ENCODE data around the gene CHN2. TPM values are rescaled to one million over a fixed set of nuclear protein-coding genes. Genes with fewer than 3 reads are reported as not detected.

CHN2 gene
- total RNA-seq, 2 donors from 2014 or later, result 8.4 to 11.6 TPM

DNA sequence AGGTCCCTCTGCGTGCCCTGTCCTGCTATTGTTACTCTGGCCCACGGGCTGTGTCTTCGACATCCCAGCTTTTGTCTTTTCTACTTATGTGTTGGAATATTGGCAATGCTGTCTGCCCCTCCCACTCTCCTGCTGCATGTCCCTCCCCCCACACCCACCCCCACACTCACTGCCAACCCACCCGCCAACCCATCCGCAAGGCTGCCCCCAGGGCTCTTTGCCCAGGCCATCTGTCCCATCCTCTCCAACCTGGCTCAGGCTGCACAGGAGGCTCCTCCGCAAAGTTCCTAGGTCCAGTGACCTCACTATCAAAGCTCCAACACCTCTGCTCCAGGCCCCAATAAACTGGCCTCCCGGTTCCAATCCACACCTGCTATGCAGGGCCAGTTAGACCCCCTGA, 202.0 kb downstream of the CHN2 start:
- intact Hi-C loops (cut with DNase I), result no loop called here
- no peak for DNase-seq (ENCODE audit: low spot score)

DNA sequence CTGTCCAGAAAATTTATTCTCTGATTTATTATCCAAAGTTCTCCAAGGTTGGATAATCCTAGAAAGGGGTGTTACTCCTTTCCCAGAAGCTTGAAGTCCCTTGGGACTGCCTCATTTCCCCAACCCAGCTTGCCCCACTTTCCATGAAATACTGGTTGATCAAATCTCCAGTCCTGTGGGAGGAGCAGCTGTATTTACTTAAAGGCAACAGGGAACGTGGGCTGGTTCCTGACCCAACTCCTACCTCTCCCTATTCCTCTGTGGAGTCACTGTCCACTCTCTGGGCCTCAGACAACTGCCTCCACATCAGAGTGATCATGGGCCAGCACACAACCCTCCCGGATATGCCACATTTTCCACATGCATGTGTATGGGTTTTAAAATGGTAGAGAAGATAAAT, 202.8 kb downstream of the CHN2 start:
- no peak for DNase-seq (ENCODE audit: low spot score)
- intact Hi-C loops (cut with DNase I), result no loop called here

DNA sequence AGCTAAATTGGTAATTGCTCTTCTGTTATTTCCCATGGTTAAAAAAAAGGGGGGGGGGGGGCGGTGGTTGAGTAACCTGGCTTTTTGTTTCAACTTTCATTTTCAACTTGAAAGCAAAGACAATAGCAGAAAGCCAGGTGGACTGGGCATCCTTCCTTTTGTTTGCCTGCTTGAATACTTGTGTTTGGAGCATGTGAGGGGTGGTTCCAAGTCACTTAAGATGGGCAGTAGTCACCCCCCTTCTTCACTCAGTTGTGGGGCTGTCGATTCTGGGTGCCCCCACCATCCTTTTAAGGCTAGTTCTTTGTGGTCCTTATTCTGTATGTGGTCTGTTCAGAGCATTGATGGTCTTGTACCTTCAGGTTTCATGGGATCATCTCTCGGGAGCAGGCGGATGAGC, 203.4 kb downstream of the CHN2 start:
- no peak for DNase-seq (ENCODE audit: low spot score)
- intact Hi-C loops (cut with DNase I), result no loop called here

DNA sequence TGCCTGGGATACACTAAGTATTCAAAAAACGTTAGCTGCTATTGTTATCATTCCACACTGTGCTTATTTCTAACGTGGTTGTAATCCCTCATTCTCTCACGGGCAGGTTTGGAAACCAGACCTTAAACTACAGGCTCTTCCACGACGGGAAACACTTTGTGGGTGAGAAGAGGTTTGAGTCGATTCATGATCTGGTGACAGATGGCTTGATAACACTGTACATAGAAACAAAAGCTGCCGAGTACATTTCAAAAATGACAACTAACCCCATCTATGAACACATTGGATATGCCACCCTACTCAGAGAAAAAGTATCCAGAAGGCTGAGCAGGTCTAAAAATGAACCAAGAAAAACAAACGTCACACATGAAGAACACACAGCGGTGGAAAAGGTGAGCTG, 205.9 kb downstream of the CHN2 start:
- intact Hi-C loops (cut with DNase I), result loop anchor here (10.0 kb wide), 3 partner anchors 206 to 476 kb away; partner anchors contain the start of gene CHN2 (in 1 of the 2)
- DNase-seq (ENCODE audit: low spot score), result no peak

DNA sequence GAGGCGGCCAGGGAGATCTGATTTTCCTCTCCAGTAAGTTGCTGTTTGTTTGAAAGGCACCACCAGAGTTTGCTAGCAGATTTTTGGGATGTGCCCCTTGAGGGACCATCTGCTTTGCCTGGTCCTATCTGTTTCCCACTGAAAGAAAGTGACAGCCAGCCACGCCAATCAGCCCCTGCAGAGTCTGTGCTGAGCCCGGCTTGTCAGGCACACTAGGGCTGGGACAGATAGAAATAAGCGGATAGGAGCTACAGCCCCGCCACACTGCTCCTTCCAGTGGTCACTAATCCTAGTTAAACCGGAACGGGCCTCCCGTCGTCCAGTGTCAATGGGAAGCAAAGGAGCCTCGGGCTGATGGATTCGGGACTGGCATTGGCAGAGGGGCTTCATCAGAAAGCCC, 207.2 kb downstream of the CHN2 start:
- intact Hi-C loops (cut with DNase I), result loop anchor here (10.0 kb wide), 3 partner anchors 207 to 477 kb away; partner anchors contain the start of gene CHN2 (in 1 of the 2)

DNA sequence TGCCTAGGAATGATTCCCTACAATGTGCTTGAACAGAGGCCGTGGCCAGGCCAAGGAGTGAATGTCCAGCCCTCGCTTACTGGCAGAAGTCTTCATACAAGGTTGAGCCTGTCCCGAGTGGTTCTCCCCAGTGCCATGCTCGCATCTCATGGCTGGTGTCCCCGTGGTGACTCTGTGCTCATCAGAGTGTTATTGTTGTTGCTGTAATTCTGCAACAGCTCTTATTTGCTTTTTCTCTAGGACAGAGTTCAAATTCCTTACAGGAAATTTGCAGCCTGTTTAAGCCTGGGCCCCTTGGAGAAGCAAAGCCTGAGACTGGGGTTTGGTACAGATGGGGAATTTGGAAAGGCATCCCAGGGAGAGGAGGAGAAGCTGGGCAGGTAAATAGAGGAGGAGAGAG, 211.3 kb downstream of the CHN2 start:
- intact Hi-C loops (cut with DNase I), result loop anchor here (5.0 to 10.0 kb wide), 4 partner anchors 79 to 481 kb away; partner anchors contain the start of gene CHN2 (in 1 of the 2)
- no peak for DNase-seq (ENCODE audit: low spot score)

More for the DNA sequence above, 207.2 kb downstream of the CHN2 start:
- DNase-seq (ENCODE audit: low spot score), result no peak

DNA sequence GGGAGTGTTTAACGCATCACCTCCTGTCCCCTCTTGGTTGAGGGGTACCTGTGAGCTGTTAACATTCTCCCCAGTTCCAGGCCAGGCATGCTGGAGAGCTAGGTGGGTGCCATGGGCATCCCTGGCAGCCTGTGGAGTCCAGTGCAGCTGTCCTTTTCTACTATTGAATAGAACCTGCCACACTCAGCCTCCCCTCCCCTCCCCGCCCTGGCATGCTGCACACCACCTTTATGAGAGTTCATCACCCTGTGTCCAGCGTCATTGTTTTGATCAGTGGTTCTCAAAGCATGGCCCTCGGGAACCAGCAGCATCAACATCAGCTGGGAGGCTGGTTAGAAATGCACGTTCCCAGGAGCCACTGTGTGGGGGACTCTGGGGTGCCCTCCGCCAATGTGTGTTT, 211.8 kb downstream of the CHN2 start:
- no peak for DNase-seq (ENCODE audit: low spot score)
- intact Hi-C loops (cut with DNase I), result loop anchor here (5.0 to 10.0 kb wide), 4 partner anchors 79 to 482 kb away; partner anchors contain the start of gene CHN2 (in 1 of the 2)

DNA sequence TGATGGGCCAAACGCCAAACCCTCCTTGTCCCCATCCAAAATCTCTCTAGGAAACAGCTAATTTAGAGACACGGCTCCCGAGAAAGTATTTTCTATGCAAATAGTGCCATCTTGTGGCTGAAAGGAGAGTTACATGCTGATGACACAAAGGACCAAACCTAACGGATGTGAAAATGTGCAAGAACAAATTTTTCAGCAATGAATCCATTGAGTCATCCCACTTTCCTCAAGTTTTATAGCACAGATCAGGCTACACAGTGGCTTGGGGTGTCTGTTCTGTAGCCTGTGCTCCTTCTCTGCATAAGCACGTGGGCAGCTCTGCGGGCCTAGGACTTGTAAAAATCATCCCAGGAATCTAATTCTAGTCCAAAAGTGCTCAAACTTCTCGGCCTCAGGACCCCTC, 214.3 kb downstream of the CHN2 start:
- DNase-seq (ENCODE audit: low spot score), result no peak
- intact Hi-C loops (cut with DNase I), result loop anchor here (2.0 to 10.0 kb wide), 5 partner anchors 82 to 484 kb away; partner anchors contain the start of gene CHN2 (in 1 of the 2)

DNA sequence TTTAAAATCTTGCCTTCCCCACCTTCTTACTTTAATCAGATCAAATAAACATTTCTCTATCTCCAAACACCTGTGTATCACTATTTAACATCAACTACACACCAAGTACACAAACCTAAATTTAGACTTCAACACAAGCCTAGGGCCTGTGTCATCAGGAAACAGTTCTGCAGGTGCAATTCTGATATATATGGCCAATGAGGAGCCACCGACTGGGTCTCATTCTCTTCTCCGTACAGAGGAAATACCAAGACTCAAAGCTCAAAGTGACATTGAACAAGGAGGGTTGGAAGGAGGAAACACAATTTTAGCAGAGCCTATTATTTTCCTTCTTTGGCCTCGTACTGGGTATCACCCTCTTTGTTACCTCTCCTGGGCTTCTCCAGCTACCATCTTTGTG, 216.4 kb downstream of the CHN2 start:
- no peak for DNase-seq (ENCODE audit: low spot score)

DNA sequence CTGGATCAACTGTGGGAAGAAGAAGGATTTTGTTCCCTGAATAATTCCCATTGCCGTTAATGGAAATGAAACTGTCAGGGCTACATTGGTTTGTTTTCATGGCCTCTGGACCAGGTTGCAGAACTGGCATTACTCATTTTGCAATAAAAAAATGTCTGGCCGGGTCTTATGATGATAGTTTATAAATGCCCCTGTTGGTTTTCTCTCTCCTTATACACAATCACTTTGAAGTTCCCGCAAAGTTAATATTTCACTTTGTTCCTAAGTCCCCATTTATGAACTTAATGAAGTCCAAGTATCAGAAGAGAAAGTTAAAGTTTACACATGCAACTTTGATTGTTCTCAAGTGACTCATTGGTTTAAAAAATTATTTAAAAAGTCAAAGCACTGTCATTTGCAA, 218.3 kb downstream of the CHN2 start:
- DNase-seq (ENCODE audit: low spot score), result no peak
- intact Hi-C loops (cut with DNase I), result loop anchor here in 1 of 2 donors (10.0 kb wide), 1 partner anchor 298 kb away; no protein-coding TSS in a partner anchor

More for the DNA sequence above, 216.4 kb downstream of the CHN2 start:
- intact Hi-C loops (cut with DNase I), result loop anchor here in 1 of 2 donors (10.0 kb wide), 1 partner anchor 296 kb away; no protein-coding TSS in a partner anchor

DNA sequence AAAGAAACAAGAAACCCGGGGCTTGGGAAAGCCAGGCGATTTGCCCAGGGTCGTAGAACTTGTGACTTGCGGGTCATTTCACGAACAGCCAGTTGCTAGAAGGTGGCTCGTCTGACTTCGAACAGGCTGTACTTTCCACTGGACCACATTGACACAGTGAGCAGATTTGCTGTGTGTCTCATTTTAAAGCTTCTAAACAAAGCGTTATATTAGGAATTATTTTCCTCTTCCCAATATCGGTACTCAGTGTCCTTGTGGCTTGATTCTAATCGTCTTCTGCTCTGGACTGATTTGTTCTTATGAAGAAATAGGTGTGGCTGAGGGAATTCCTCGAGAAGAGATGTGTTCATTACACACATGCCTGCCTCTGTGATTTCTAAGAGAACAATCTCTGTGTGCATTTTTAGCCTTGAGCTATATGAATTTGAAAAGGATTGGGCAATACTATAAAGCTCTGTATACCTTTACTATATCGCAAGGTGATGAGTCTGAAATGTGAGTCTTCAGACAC, 219.1 kb downstream of the CHN2 start:
- no peak for DNase-seq (ENCODE audit: low spot score)
- intact Hi-C loops (cut with DNase I), result loop anchor here in 1 of 2 donors (10.0 kb wide), 1 partner anchor 299 kb away; no protein-coding TSS in a partner anchor

DNA sequence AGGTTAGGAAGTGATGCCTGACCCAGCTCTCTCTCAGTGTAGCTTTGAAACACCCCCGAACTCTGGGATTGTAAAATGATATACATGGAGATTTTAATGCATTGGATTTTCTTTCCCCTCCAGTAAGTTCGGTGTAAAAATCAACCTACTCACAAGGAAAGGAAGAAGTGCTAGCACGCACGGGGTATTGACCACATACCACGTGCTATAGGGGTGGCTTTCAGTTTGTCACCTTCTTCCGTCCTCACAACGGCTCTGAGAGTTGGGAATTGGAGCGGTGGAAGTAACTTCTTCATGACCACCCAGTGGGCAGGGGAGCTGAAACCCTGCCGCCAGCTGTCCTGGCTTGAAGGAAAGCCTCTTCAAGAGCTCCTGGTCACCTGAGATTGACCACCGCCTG, 219.6 kb downstream of the CHN2 start:
- no peak for DNase-seq (ENCODE audit: low spot score)
- intact Hi-C loops (cut with DNase I), result loop anchor here in 1 of 2 donors (10.0 kb wide), 1 partner anchor 299 kb away; no protein-coding TSS in a partner anchor

DNA sequence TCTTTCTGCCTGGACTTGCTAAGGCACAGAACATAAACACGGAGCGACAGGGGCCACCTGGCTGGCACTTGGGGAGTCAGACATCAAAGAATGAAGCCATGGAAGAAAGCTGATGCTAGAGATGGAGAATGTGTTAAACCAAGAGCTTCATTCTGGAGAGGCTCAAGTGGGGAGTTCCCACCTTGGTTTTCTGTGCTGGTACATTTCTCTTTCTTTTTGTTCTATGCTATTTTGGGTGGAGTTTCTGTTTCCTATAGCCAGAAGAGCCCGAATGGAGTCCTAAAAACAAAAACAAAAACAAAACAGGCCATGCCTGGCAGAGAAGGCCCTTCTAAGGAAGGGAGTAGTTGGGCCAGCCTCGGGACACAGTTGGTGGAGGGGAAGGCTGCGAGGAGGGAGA, 220.6 kb downstream of the CHN2 start:
- no peak for DNase-seq (ENCODE audit: low spot score)
- intact Hi-C loops (cut with DNase I), result loop anchor here in 1 of 2 donors (10.0 kb wide), 1 partner anchor 300 kb away; no protein-coding TSS in a partner anchor

DNA sequence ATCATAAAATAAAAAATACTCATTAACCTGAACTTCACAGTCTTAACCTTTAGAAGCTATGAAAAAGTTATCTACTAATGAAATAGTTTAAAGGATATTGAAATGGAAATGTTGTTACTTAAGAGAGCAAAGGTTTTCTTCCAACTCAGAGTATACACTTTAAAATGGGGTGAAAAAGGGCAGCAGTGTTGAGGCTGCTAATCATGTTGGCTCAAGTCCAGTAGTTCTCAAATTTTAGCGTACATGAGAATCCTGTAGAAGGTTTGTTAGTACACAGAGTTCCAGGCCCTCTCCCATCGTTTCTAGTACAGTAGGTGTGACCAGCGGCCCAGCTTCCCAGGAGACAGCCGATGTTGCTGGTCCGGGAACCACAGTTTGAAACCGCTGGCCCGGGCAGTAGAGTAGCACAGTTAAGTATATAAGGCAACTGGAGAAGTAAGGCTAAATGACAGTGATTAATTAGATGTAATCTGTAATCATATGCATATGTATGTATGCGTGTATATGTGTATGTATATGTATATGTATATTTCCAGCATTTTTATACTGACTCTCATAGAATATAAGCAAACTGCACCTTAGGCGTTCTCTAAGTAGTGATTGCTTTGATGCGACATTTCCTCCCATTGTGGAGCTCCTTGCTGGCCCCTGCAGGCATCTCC, 221.8 kb downstream of the CHN2 start:
- no peak for DNase-seq (ENCODE audit: low spot score)
- intact Hi-C loops (cut with DNase I), result loop anchor here in 1 of 2 donors (10.0 kb wide), 1 partner anchor 302 kb away; no protein-coding TSS in a partner anchor

DNA sequence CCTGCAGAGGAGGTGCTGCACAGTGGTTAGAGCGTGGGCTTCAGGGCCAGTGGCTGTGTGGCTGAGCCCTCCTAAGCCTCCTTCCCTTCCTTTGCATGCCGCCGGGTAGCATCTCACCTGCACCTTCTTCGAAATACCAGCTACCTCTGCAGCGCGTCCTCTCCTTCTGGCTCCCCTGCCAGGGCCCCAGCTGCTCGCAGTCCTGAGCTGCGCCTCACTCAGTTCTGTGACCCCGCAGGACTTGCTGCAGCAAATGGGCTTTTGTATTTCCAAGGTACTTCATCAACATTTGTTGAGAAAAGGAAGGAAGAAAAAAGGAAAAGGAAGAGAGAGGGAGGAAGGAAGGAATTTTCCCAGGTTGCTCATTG, 222.3 kb downstream of the CHN2 start:
- intact Hi-C loops (cut with DNase I), result loop anchor here in 1 of 2 donors (10.0 kb wide), 1 partner anchor 302 kb away; no protein-coding TSS in a partner anchor
- DNase-seq (ENCODE audit: low spot score), result no peak

DNA sequence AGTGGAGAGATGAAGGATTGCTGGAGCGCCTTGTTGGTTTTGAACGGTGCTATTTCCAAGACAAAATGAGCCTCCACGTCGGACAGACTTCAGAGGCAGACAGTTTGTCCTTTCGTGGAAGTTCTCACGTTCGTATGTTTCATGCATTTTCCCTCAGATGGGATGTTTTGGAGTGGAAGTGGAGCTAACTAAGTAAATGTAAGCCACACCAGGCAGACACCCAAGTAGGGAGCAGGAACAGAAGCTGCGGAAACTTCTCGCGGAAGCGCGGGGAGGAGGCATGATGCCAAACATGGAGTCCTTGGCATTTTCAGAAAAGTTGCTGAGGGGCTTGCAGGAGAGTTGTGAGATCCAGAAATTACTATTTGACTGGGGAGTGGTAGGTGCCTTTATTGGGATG, 223.5 kb downstream of the CHN2 start:
- intact Hi-C loops (cut with DNase I), result loop anchor here in 1 of 2 donors (10.0 kb wide), 1 partner anchor 303 kb away; no protein-coding TSS in a partner anchor
- no peak for DNase-seq (ENCODE audit: low spot score)

DNA sequence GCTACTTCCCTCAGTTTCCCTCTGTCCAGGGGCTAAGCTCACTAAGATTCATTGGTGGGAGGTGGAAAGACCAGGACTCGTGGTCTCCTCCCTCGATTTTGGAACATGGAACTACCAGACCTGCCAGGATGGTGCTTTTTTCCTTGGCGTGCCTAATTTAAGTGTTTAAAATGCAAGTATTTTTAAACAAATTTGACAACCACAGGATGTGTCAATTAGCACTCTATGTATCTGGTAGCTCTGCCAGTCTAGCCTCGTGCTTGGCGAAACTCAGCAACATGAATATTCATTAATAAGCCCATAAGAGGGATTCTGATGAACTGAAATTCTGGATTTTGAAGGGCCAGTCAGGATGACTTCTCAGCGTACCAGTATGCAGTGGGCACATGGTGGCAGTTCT, 224.1 kb downstream of the CHN2 start:
- intact Hi-C loops (cut with DNase I), result loop anchor here in 1 of 2 donors (10.0 kb wide), 1 partner anchor 304 kb away; no protein-coding TSS in a partner anchor
- no peak for DNase-seq (ENCODE audit: low spot score)

DNA sequence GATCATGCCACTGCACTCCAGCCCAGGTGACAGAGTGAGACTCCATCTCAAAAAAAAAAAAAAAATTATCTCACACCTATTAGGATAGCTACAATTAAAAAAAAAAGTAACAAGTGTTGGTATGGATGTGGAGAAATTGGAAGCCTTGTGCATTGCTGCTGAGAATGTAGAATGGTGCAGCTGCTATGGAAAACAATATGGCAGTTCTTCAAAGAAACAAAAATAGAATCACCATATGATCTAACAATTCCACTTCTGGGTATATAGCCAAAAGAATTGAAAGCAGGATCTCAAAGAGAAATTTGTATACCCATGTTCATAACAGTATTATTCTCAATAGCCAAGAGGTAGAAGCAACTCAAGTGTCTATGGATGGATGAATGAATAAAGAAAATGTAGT, 225.4 kb downstream of the CHN2 start:
- intact Hi-C loops (cut with DNase I), result no loop called here
- DNase-seq (ENCODE audit: low spot score), result no peak

DNA sequence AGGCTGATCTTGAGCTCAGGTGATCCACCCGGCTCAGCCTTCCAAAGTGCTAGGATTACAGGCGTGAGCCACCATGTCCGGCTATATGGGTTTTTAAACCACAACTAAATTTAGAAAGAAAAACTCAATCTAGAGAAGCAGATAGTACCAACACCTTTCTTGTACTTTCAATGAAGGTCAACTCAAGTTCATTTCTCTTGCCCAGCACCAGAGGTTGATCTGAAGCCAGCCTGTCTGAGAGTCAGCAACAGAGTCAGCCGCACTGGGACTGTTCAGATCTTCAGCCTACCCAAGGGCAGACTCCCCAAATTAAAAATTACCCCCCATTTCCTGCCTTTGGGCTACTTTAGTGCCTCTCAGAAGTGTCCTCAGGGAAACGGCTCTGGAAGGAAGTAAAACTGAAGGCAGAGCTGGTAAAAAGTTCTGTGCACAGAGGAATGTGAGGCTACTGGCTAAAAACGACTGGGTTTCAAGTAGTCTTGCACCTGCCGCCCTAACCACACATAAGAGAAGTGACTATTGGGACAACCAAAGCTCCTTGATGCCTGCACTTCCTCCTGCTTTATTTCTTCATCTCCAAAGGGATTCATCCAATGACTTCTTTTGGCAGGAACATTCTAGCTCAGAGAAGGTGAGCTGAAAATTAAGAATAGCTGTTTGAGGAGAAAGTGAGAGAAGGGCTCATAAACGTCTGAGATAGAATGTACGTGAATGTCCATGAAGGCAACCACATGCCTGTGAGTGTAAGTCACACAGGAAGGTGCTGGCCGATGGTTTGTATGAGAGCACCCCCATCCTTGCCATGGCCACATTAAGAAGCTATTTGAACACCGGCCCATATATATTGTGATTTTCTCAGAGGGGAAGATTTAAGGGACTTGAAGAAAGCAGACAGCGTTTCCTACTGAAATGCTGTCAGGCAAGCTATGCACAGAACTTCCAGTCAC, 226.7 kb downstream of the CHN2 start:
- no peak for DNase-seq (ENCODE audit: low spot score)
- intact Hi-C loops (cut with DNase I), result no loop called here
